Stimulated activated CD8-positive, alpha-beta memory T cell treated with anti-CD3 and anti-CD28 coated beads, Interleukin-7, amount 100 ng/mL, for 1 hour (primary cell): ENCODE measurements around the gene ACAP1.
"Not testable (repeated sequence)": the region's sequence is repeated elsewhere in the genome, so short reads cannot be mapped to it uniquely, and the experiment has no call there.

Experiments
- DNase-seq, 2 donors: peaks; one replicate each; pipeline ENCODE4 v3.0.0-alpha.2; 2020; ENCODE audit warnings: low read depth in 2 of 2

ACAP1 gene

DNA sequence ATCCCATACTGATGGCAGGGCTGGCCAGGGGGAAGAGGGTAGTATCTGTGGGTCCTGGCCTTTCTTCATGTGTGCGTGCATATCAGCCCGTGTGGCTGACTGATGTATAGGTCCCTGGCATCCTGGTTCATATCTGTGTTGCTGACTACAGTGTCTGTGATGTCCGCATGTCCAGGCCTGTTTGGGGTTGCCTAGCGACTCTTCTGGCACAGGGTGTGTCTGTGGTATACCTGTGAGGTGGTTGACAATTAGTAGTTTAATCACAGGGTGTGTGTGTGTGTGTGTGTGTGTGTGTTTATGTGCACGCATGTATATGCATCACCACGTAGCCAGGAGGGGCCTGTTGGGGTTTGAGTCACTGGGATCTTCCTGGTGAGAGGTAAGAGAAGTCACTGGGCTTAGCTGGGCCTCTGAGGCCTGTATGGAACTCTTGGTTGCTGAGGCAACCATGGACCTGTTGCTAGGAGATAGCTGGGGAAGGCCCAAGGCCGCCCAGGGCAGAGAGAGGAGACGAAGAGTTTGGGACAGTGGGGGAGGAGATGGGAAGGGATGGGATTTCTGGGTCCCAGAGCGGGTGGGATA lies 18.0 kb downstream of the ACAP1 start:
- no peak for DNase-seq

GRCh38 chr17:7355053-7355452 lies 18.7 kb downstream of the ACAP1 start, which contains the start of gene TMEM95:
TMEM95 (plus strand) TSS chr17:7355156; CDS start chr17:7355205, 49 bp downstream.
- DNase-seq, result no peak

GRCh38 chr17:7355573-7355972 lies 19.2 kb downstream of the ACAP1 start:
- DNase-seq, result no peak

DNA sequence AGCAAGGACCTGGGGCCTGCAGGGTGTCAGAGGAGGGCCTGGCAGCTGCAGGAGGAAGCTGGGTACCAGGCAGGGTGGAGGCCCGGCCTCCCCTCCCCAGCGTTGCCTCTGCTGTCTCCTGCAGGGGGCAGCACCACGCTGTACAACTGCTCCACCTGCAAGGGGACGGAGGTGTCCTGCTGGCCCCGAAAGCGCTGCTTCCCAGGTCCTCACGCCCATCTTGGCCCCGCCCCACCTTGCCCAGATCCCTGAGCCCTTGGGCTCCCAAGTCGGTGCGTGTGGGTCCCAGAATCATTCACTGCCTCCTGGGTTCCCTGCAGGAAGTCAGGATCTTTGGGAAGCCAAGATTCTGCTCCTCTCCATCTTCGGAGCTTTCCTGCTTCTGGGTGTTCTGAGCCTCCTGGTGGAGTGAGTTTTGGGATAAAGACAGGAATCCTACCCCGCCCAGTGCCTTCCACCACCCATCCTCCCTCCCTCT lies 19.8 kb downstream of the ACAP1 start:
- peak; percentile 49 to 74 for DNase-seq

DNA sequence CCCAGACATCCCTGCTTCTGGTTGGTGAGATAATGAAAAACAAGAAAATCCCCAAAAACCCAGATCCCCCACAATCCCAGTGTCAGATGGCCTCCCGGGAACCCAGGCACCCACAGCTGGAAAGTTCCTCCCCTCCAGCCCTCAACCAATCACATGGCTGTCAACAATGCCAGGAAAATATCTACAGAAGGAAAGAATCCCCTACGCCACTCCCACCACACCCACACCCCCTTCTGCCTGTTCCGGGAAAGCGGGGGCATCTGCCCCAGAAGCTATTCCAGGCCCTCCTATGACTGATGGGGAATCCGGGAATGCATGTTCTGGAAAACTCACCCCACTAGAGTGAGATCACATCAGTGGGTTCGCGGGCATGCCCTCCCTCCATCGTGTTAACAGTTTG lies 20.4 kb downstream of the ACAP1 start:
- no peak for DNase-seq

DNA sequence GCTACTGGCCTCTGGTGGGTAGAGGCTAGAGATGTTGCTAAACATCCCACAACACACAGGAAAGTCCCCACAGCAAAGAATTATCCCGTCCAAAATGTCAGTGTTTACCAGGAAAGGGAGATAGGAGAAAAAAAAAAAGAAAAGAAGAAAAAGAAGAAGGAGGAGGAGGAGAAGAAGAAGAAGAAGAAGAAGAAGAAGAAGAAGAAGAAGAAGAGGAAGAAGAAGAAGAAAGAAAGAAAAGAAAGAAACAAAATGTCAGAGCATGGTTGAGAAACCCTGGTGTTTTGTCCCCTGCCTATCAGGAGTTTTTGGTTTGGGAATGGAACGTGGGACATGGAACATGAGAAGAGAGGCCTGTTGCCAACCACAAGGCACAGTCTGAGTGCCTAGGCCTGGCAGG lies 21.1 kb downstream of the ACAP1 start:
- DNase-seq, result no peak

GRCh38 chr17:7361906-7362305 lies 25.6 kb downstream of the ACAP1 start:
- no peak for DNase-seq

- DNase-seq, result no peak
Observed at GRCh38 chr17:7363311-7363710, 27.0 kb downstream of the ACAP1 start.

DNA sequence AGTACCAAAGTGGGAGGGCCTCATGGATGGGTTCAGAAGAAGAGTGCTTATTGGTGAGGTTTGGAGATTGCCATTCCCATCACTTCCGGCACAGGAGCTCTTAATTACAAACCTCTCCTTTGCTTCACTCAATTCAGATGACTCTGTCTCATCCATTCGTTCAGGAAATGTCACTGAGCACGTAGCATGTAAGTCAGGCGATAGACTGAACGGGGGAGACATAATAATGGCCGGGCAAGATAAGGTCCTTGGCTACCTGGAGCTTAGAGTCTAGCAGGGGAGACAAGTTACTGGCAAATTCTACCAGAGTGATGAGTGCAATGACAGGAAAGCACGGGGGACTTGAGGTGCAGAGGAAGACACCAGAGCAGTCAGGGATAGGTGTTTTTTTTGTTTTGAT lies 29.6 kb downstream of the ACAP1 start:
- not testable (repeated sequence) for DNase-seq

GRCh38 chr17:7367083-7367482 lies 30.8 kb downstream of the ACAP1 start:
- DNase-seq, result no peak

DNA sequence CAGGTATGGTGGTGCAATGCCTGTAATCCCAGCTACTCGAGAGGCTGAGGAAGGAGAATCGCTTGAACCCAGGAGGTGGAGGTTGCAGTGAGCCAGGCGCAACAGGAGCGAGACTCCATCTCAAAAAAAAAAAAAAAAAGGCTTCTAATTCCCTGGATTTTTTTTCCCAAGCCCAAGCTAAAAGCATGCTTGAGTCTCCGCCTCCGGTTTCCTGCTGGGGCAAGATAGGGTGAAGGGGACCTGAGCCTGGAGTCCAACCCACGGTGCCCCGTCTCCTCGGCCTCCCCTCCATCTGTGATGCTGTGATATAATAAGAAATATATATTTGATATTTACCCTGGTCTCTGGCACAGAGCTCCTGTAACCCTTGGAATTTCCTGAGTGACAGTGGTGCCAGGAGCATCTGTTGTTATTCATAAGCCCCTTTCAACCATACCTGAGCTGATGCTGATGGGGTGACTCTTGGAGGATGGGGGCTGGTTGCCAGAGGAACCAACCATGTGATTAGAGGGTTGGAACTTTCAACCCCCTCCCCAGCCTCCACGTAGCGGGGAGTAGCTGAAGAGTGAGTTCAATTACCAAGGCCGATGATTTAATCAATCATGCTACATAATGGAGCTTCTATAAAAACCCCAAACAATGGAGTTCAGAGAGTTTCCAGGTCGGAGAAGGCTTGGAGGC lies 31.7 kb downstream of the ACAP1 start:
- no peak for DNase-seq

GRCh38 chr17:7368599-7368994 lies 32.3 kb downstream of the ACAP1 start:
- not testable (repeated sequence) for DNase-seq

- no peak for DNase-seq
Observed at GRCh38 chr17:7369825-7370224, 33.5 kb downstream of the ACAP1 start.

DNA sequence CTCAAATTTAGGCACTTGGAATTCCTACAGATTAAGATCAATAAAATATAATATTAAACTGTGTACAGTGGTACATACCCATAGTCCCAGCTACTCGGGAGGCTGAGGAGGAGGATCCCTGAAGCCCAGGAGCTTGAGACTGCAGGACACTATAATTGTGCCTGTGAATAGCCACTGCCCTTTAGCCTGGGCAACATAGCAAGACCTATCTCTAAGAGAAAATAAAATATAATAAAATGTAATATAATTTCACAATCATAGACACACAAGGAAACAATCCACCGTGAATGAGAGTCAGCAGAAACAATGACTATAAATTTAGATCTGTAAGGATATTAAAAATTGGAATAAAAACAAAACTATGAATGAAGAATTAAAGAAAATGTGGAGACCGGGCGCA lies 34.5 kb downstream of the ACAP1 start:
- DNase-seq, result no peak

DNA sequence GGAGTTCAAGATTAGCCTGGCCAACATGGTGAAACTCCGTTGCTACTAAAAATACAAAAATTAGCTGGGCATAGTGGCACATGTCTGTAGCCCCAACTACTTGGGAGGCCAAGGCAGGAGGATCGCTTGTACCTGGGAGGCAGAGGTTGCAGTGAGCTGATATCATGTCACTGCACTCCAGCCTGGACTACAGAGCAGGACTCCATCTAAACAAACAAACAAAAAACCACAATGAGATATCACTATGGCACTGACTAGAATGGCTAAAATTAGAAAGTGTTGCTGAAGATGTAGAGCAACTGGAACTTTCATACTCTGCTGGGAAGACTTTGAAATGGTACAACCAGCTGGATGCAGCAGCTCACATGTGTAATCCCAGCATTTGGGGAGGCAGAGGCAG lies 38.0 kb downstream of the ACAP1 start:
- no peak for DNase-seq

- DNase-seq, result no peak
Observed at GRCh38 chr17:7379134-7379533, 42.8 kb downstream of the ACAP1 start.

DNA sequence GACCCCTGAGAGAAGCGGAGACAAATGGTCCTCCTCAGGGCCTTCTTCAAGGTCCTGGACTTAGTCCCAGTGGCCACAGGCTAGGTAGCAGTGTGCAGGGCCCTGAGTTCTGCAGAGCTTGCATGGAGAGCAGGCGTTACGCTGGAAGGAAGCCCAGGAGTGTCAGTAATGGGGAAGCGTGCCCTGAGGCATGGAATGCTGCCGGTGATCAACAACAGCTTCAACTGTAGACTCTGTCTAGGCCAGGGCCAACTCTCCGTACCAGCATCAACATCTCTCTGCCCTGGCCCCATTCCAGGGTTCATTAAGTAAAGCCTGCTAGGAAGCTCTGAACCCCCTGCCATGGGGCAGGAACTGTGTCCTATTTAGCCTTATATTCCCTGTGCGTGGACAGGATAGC lies 44.0 kb downstream of the ACAP1 start:
- no peak for DNase-seq

- no peak for DNase-seq
Observed at GRCh38 chr17:7380855-7381683, 44.7 kb downstream of the ACAP1 start, which contains the start of gene TNK1. TNK1 (plus strand) TSS chr17:7381089; CDS start chr17:7382927, 1,838 bp downstream.

GRCh38 chr17:7382901-7383300 lies 46.6 kb downstream of the ACAP1 start:
- DNase-seq, result no peak

DNA sequence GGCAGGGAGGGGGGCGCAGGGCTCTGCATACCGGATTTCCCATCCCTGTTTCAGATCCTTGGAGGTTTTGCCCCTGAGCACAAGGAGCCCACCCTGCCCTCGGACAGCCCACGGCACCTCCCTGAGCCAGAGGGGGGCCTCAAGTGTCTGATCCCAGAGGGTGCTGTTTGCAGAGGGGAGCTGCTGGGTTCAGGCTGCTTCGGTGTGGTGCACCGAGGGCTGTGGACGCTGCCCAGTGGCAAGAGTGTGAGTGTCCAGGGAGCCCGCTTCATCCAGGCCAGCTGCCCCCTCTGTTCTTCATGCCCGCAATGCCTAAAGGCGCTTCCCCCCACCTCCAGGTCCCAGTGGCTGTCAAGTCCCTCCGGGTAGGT lies 47.0 kb downstream of the ACAP1 start:
- no peak for DNase-seq

DNA sequence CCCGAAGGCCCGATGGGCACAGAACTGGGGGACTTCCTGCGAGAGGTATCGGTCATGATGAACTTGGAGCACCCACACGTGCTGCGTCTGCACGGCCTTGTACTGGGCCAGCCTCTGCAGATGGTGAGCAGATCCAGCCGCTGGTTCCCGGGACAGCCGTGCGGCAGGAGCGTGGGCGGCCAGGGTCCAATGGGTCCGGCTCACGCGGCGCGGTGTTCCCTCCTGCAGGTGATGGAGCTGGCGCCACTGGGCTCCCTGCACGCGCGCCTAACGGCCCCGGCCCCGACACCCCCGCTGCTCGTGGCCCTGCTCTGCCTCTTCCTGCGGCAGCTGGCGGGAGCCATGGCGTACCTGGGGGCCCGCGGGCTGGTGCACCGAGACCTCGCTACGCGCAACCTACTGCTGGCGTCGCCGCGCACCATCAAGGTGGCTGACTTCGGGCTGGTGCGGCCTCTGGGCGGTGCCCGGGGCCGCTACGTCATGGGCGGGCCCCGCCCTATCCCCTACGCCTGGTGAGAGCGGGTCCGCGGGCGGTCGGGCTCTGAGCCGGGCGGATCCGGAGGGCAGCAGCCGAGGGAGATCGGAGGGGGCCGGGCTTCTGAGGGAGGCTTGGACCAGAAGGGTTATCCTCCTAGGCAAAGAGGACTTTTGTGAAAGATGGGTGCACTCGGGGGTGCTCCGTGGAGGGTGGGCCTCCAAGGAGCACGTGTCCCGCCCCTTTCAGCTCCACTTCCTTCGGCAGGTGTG lies 47.6 kb downstream of the ACAP1 start:
- DNase-seq, result peak; percentile 49 to 50
